ENCODE measurements around the gene WNK1.

- TF ChIP-seq CTCF (IDR thresholded peaks at IDR 0.05; ENCODE audit: low read depth, low read length) = no peak
- no peak for TF ChIP-seq EZH2phosphoT487 (IDR thresholded peaks at IDR 0.05; ENCODE audit: low read depth)
Measured at GRCh38 chr12:886206-886605, 133.8 kb downstream of the WNK1 start.
